ENCODE data around the gene MNT.

The MNT gene

GRCh38 chr17:2395258-2396181, 5.3 kb downstream of the MNT start:
- DNase-seq: no peak

- DNase-seq: no peak
These were observed 6.1 kb downstream of the MNT start for GRCh38 chr17:2394775-2395201.

GRCh38 chr17:2393954-2394749, 6.7 kb downstream of the MNT start:
- no peak for DNase-seq

GRCh38 chr17:2393174-2393953, 7.5 kb downstream of the MNT start:
- peak; percentile 92 for DNase-seq

GRCh38 chr17:2392252-2393173, 8.3 kb downstream of the MNT start:
- DNase-seq: peak; percentile 97

- no peak for DNase-seq
These were observed 9.1 kb downstream of the MNT start for GRCh38 chr17:2391597-2392251.

GRCh38 chr17:2390199-2390836, 10.5 kb downstream of the MNT start:
- DNase-seq: no peak

- DNase-seq: no peak
These were observed 12.2 kb downstream of the MNT start for GRCh38 chr17:2388683-2389055.

GRCh38 chr17:2388020-2388682, 12.7 kb downstream of the MNT start:
- no peak for DNase-seq

GRCh38 chr17:2387086-2388019, 13.5 kb downstream of the MNT start:
- DNase-seq: no peak

- no peak for DNase-seq
These were observed 14.3 kb downstream of the MNT start for GRCh38 chr17:2386400-2387085.

GRCh38 chr17:2385240-2386210, 15.3 kb downstream of the MNT start:
- DNase-seq: no peak

- no peak for DNase-seq
These were observed 16.3 kb downstream of the MNT start for GRCh38 chr17:2384439-2385127.

- no peak for DNase-seq
These were observed 17.2 kb downstream of the MNT start for GRCh38 chr17:2383628-2384167.

GRCh38 chr17:2380950-2381649, 19.8 kb downstream of the MNT start:
- no peak for DNase-seq
